ENCODE results near the gene CR1.

GRCh38 chr1:207644852-207645634 is 149.1 kb downstream of the CR1 start, which contains the start of gene CR1L:
- TF ChIP-seq CTCF (IDR thresholded peaks at IDR 0.05) (no peak), EP300 (IDR thresholded peaks at IDR 0.05; ENCODE audit: low read depth) (no peak), POLR2A (IDR thresholded peaks at IDR 0.05) (no peak), POLR2AphosphoS5 (IDR thresholded peaks at IDR 0.05) (no peak)

Data from transverse colon (tissue), 4 donors.